Stimulated activated naive B cell treated with anti-CD40 and anti-IgM and Interleukin-4, amounts not matched to agents 10 μg/mL and 1 μg/mL and 100 μg/mL, for 72 hours (primary cell): ENCODE data around the gene PAN3.

Experiments
- ATAC-seq, 2 donors: fragments of 150-1000 bp; cut with Tn5 transposase; replicated peaks; 2 replicates each; pipeline ENCODE4 v1.10.0; 2021; ENCODE audit warnings: moderate library complexity in 1 of 2
- DNase-seq: peaks from one replicate; pipeline ENCODE4 v3.0.0; 2021
- H3K27ac Mint-ChIP-seq: one replicate; pipeline ENCODE4 v1.8.0; 2022; ENCODE audit warnings: mild to moderate bottlenecking, mixed read lengths
- H3K27me3 Mint-ChIP-seq, 2 donors: one replicate each; pipeline ENCODE4 v1.8.0; 2022; ENCODE audit warnings: mixed read lengths in 2 of 2
- H3K36me3 Mint-ChIP-seq, 2 donors: one replicate each; pipeline ENCODE4 v1.8.0; 2022; ENCODE audit warnings: mixed read lengths in 2 of 2, mild to moderate bottlenecking in 1 of 2
- H3K4me1 Mint-ChIP-seq, 2 donors: one replicate each; pipeline ENCODE4 v1.8.0; 2022; ENCODE audit warnings: mixed read lengths in 2 of 2, mild to moderate bottlenecking in 1 of 2
- H3K4me3 Mint-ChIP-seq, 2 donors: one replicate each; pipeline ENCODE4 v1.8.0; 2022; ENCODE audit warnings: mild to moderate bottlenecking in 2 of 2, mixed read lengths in 2 of 2, moderate library complexity in 1 of 2
- H3K9me3 Mint-ChIP-seq, 2 donors: one replicate each; pipeline ENCODE4 v1.8.0; 2022; ENCODE audit warnings: mixed read lengths in 2 of 2, mild to moderate bottlenecking in 1 of 2

Gene PAN3

GRCh38 chr13:28218679-28219078 is 80.3 kb downstream of the PAN3 start:
- Mint-ChIP-seq H3K36me3 (peaks cover 10 to 29% of the 10 kb centered on the region in 2 donors), H3K4me3 (no peak overlapping the region), H3K27me3 (no peaks in the 10 kb centered on the region), H3K9me3 (peaks cover 0 to 4% of the 10 kb centered on the region in 2 donors), H3K27ac (no peak overlapping the region), H3K4me1 (peaks cover 5 to 27% of the 10 kb centered on the region in 2 donors)
- no peak for DNase-seq
- ATAC-seq = no peak

DNA sequence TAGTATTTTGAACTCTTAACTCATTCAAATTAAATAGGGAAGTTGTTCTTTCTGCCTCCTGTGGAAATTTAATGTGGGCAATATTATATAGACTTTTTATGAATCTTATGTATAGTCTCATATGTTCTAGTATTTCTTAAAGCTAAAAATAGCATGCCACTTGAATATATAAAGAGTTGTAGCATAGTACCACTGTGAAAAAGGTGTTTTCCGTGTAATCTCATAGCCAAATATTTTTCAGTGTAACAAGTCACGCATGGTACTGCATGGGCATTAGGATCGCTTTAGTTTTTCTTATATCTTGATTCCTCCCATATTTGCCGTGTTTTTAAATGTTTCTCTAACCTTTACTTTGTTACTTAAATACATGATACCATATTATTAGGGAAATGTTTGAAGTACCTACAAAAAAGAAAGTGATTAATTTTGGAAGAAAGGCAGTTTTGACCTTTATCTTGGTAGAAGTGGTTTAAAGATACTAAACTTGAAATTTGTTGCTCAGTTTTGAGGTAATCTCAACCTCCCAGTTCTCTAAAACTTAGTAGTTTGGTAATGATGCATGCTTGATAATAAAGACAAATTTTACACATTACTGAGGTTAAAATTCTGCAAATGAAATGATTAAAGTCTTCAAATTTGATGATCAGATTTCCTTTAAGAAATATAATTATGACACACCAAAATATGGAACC is 81.2 kb downstream of the PAN3 start:
- H3K36me3 Mint-ChIP-seq = peaks cover 8 to 24% of the 10 kb centered on the region in 2 donors
- no peak overlapping the region for H3K27ac Mint-ChIP-seq
- peaks cover 0 to 2% of the 10 kb centered on the region in 2 donors for H3K9me3 Mint-ChIP-seq
- no peaks in the 10 kb centered on the region for H3K27me3 Mint-ChIP-seq
- ATAC-seq (peak; percentile 80 to 82), DNase-seq (no peak)
- H3K4me1 Mint-ChIP-seq = peaks cover 5 to 27% of the 10 kb centered on the region in 2 donors
- no peak overlapping the region for H3K4me3 Mint-ChIP-seq

GRCh38 chr13:28220166-28220565 is 81.8 kb downstream of the PAN3 start:
- H3K27ac Mint-ChIP-seq = no peak overlapping the region
- H3K9me3 Mint-ChIP-seq = no peaks in the 10 kb centered on the region
- peaks cover 6 to 18% of the 10 kb centered on the region in 2 donors for H3K36me3 Mint-ChIP-seq
- no peak for DNase-seq
- H3K4me3 Mint-ChIP-seq = no peak overlapping the region
- ATAC-seq = no peak
- H3K27me3 Mint-ChIP-seq = no peaks in the 10 kb centered on the region
- H3K4me1 Mint-ChIP-seq = peaks cover 3 to 27% of the 10 kb centered on the region in 2 donors

DNA sequence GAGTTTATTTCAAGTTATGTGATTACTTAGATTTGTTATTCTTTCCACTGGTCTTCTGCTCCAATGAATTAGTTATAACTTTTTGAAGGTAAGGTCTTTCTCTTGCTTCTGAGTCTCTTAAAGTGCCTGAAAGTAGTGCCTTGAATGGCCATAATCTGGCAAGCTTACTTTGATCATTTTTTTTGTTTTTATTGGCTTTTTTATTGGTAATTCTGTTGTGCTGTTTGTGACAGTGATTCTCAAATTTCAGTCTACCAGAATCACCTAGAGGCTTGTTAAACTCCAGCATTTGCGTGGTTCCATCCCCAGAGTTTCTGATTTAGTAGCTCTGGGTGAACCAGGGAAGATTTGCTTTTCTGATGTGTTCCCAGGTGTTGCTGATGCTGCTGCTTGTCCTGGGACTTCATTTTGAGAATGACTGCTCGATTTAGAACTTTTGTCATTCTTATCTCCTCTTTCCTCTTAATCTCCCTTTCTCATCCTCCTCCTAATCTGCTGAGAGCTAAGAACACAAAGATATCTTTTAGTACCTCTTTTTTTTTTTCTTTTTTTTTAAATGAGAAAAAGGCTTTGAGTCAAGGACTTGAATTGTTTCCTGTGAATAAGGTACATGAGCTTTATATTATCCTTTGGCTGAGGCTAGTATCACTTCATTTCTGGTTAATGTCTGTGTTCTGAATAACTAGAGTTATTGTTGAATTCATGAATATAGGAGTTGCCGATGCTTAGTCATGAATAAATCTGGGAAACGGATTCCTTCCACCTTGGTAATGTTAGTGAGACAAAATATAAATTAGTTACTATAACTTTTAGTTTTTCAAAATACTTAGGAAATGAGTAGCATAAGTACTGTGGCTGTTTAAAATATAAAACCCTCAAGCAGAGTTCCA is 91.4 kb downstream of the PAN3 start:
- no peaks in the 10 kb centered on the region for H3K27me3 Mint-ChIP-seq
- H3K36me3 Mint-ChIP-seq = peaks cover 12 to 26% of the 10 kb centered on the region in 2 donors
- no peak for ATAC-seq

DNA sequence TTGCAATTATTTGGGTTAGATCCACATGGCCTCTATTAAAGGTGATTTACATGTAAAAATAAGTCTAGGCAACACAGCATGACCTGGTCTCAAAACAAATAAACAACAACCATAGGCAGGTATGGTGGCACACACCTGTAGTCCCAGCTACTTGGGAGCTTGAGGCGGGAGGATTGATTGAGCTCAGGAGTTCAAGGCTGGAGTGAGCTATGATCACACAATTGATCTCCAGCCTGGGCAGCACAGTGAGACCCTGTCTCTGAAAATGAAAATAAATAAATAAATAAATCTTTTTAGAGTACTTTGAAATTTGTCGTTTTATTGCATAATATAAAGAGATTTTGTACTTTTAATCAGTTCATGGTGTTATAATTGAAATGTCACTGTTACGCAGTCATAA is 93.3 kb downstream of the PAN3 start:
- Mint-ChIP-seq H3K27me3 (no peaks in the 10 kb centered on the region), H3K4me1 (peaks cover 10 to 33% of the 10 kb centered on the region in 2 donors), H3K27ac (peak overlapping the region; percentile 3), H3K36me3 (peaks cover 19 to 33% of the 10 kb centered on the region in 2 donors), H3K4me3 (no peak overlapping the region), H3K9me3 (no peaks in the 10 kb centered on the region)
- no peak for ATAC-seq
- no peak for DNase-seq

More for the DNA sequence above, 91.4 kb downstream of the PAN3 start:
- Mint-ChIP-seq H3K9me3 (no peaks in the 10 kb centered on the region), H3K27ac (no peak overlapping the region), H3K4me3 (no peak overlapping the region), H3K4me1 (peaks cover 8 to 29% of the 10 kb centered on the region in 2 donors)
- no peak for DNase-seq

GRCh38 chr13:28237944-28238343 is 99.6 kb downstream of the PAN3 start:
- H3K27ac Mint-ChIP-seq = peak overlapping the region; percentile 9
- peaks cover 0 to 1% of the 10 kb centered on the region in 2 donors for H3K9me3 Mint-ChIP-seq
- H3K4me3 Mint-ChIP-seq = no peak overlapping the region
- no peak for ATAC-seq
- peaks cover 12 to 31% of the 10 kb centered on the region in 2 donors for H3K4me1 Mint-ChIP-seq
- peaks cover 24 to 43% of the 10 kb centered on the region in 2 donors for H3K36me3 Mint-ChIP-seq
- DNase-seq = no peak
- no peaks in the 10 kb centered on the region for H3K27me3 Mint-ChIP-seq

DNA sequence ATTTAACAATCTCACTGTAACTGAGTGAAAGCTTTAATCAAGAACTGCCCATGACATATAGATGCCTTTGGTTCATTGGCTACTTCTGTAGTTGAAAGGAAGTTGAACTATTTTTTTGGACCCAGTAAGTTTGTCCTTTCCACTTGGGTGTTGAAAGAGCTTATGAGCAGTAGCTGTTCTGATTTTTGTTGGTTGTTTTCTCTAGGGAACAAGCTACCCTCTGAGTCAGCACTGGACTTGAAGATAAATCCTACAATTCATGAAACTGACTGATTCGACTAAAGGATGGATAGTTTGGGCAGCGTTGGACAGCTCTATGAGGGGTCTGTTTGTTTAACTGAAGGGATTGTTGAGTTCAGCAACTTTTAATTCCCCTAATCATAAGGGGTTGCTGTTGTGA is 101.0 kb downstream of the PAN3 start:
- ATAC-seq (no peak), DNase-seq (no peak)
- H3K27me3 Mint-ChIP-seq = no peaks in the 10 kb centered on the region
- H3K9me3 Mint-ChIP-seq = peaks cover 0 to 1% of the 10 kb centered on the region in 2 donors
- peaks cover 27 to 44% of the 10 kb centered on the region in 2 donors for H3K36me3 Mint-ChIP-seq
- no peak overlapping the region for H3K4me3 Mint-ChIP-seq
- peaks cover 10 to 18% of the 10 kb centered on the region in 2 donors for H3K4me1 Mint-ChIP-seq
- H3K27ac Mint-ChIP-seq = no peak overlapping the region

- DNase-seq = no peak
Observed at GRCh38 chr13:28245465-28245864, 107.1 kb downstream of the PAN3 start.

GRCh38 chr13:28246891-28247290 is 108.5 kb downstream of the PAN3 start:
- H3K27ac Mint-ChIP-seq = no peak overlapping the region
- peaks cover 5 to 10% of the 10 kb centered on the region in 2 donors for H3K9me3 Mint-ChIP-seq
- H3K4me3 Mint-ChIP-seq = no peak overlapping the region
- peaks cover 54 to 69% of the 10 kb centered on the region in 2 donors for H3K36me3 Mint-ChIP-seq
- H3K4me1 Mint-ChIP-seq = peaks cover 31 to 68% of the 10 kb centered on the region in 2 donors
- ATAC-seq = no peak
- H3K27me3 Mint-ChIP-seq = no peaks in the 10 kb centered on the region
- DNase-seq = no peak

More at GRCh38 chr13:28245465-28245864, 107.1 kb downstream of the PAN3 start:
- Mint-ChIP-seq H3K9me3 (peaks cover 5 to 10% of the 10 kb centered on the region in 2 donors), H3K4me1 (peaks cover 24 to 56% of the 10 kb centered on the region in 2 donors), H3K27ac (no peak overlapping the region), H3K4me3 (no peak overlapping the region), H3K36me3 (peaks cover 45 to 66% of the 10 kb centered on the region in 2 donors), H3K27me3 (no peaks in the 10 kb centered on the region)
- ATAC-seq = no peak

DNA sequence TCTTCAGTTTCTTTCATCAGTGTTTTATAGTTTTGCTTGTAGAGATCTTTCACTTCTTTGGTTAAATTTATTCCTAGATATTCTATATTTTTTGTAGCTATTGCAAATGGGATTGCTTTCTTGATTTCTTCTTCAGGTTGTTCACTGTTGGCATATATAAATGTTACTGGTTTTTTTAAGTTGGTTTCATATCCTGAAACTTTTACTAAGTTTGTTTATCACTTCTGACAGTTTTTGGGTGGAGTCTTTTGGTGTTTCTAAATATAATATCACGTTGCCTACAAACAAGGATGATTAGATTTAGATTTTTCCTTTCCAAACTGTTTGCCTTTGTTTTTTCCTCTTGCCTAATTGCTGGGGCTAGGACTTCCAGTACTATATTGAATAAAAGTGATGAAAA is 109.7 kb downstream of the PAN3 start:
- H3K27me3 Mint-ChIP-seq = no peaks in the 10 kb centered on the region
- H3K4me3 Mint-ChIP-seq = no peak overlapping the region
- no peak for ATAC-seq
- peaks cover 27 to 62% of the 10 kb centered on the region in 2 donors for H3K4me1 Mint-ChIP-seq
- peaks cover 5 to 9% of the 10 kb centered on the region in 2 donors for H3K9me3 Mint-ChIP-seq
- H3K36me3 Mint-ChIP-seq = peaks cover 49 to 61% of the 10 kb centered on the region in 2 donors
- no peak for DNase-seq
- H3K27ac Mint-ChIP-seq = peak overlapping the region; percentile 15

DNA sequence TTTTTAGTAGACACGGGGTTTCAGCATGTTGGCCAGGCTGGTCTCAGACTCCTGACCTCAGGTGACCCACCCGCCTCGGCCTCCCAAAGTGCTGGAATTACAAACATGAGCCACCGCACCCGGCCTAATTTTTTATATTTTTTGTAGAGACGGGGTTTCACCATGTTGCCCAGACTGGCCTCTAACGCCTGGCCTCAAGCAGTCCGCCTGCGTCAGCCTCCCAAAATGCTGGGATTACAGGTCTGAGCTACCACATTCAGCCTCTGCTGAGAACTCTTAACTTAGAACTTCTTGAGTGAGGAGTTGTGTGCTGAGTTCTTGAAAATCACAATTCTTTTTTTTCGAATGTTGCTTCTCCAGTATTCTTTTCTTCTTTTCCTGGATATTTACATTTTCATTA is 112.2 kb downstream of the PAN3 start:
- Mint-ChIP-seq H3K9me3 (peaks cover 5 to 9% of the 10 kb centered on the region in 2 donors), H3K4me3 (no peak overlapping the region), H3K36me3 (peaks cover 46 to 61% of the 10 kb centered on the region in 2 donors), H3K27ac (no peak overlapping the region), H3K4me1 (peaks cover 34 to 79% of the 10 kb centered on the region in 2 donors), H3K27me3 (no peaks in the 10 kb centered on the region)
- no peak for DNase-seq
- no peak for ATAC-seq

DNA sequence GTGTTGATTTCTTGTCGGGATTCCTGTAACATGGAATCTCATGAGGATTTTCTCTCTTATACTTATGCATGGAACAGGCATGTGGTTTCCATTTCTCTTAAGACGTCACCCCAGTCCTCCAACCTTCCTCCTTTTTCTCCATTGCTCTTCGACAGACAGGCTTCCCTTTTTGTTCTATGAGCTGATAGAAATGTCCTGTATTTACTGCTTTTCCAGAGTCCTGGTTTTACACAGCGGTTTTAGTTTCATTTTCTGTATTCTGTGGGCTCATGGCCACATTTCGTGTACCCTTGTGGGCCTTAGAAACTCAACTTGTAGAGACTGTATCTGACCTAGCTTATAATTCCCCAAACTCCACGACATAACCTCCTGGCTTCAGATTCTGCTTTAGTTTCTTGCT is 113.1 kb downstream of the PAN3 start:
- Mint-ChIP-seq H3K36me3 (peaks cover 45 to 58% of the 10 kb centered on the region in 2 donors), H3K4me1 (peaks cover 29 to 70% of the 10 kb centered on the region in 2 donors)

GRCh38 chr13:28252547-28252946 is 114.2 kb downstream of the PAN3 start:
- H3K27ac Mint-ChIP-seq = no peak overlapping the region
- peaks cover 23 to 65% of the 10 kb centered on the region in 2 donors for H3K4me1 Mint-ChIP-seq
- peaks cover 42 to 55% of the 10 kb centered on the region in 2 donors for H3K36me3 Mint-ChIP-seq

More for the DNA sequence above, 113.1 kb downstream of the PAN3 start:
- Mint-ChIP-seq H3K9me3 (peaks cover 2 to 8% of the 10 kb centered on the region in 2 donors), H3K27ac (peak overlapping the region; percentile 75), H3K4me3 (peak overlapping the region; percentile 23 to 63), H3K27me3 (no peaks in the 10 kb centered on the region)
- DNase-seq (no peak), ATAC-seq (no peak)

DNA sequence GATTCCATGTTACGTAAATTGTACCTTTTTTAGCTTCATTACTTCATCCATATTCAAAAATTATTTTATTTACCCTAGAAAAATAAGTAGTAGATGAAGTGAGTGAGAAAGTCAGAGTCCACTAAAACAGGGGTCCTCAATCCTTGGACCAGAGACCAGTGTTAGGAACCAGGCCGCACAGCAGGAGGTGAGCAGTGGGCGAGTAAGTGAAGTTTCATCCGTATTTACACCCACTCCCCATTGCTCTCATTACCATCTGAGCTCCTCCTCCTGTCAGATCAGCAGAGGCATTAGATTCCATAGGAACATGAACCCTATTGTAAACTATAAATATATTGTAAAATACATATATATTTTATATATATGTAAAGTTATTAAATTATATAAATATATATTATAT is 119.0 kb downstream of the PAN3 start:
- peaks cover 24 to 32% of the 10 kb centered on the region in 2 donors for H3K36me3 Mint-ChIP-seq
- ATAC-seq (no peak), DNase-seq (no peak)
- no peak overlapping the region for H3K4me3 Mint-ChIP-seq
- peaks cover 14 to 41% of the 10 kb centered on the region in 2 donors for H3K4me1 Mint-ChIP-seq
- no peak overlapping the region for H3K27ac Mint-ChIP-seq
- no peaks in the 10 kb centered on the region for H3K27me3 Mint-ChIP-seq
- no peaks in the 10 kb centered on the region for H3K9me3 Mint-ChIP-seq

More at GRCh38 chr13:28252547-28252946, 114.2 kb downstream of the PAN3 start:
- H3K9me3 Mint-ChIP-seq = peaks cover 0 to 7% of the 10 kb centered on the region in 2 donors
- H3K27me3 Mint-ChIP-seq = no peaks in the 10 kb centered on the region
- no peak overlapping the region for H3K4me3 Mint-ChIP-seq
- ATAC-seq (no peak), DNase-seq (no peak)
